SK-N-SH treated with all-trans-retinoic acid at 6 μM for 48 hours (cell line): Measurements from ENCODE around the gene SEPTIN1.

Source experiments
- ATAC-seq: fragments of 200-7000 bp; cut with Tn5 transposase; 3 replicates; pipeline ENCODE4 v1.9.1; 2020; ENCODE audit warnings: mild to moderate bottlenecking, moderate library complexity
- ARNTL ChIP-seq: fragments of 450-650 bp; formaldehyde crosslinking; IDR thresholded peaks from 2 replicates; pipeline ENCODE4 v1.5.0; 2020; ENCODE audit warnings: low read depth, mild to moderate bottlenecking, moderate library complexity, borderline replicate concordance
- BACH2 ChIP-seq: fragments of 250-450 bp; sonication (Bioruptor Pico); IDR thresholded peaks from 2 replicates; pipeline ENCODE4 v1.9.0; 2021; ENCODE audit warnings: mild to moderate bottlenecking, borderline replicate concordance
- CREB5 ChIP-seq: fragments of 250-450 bp; sonication (Bioruptor Pico); IDR thresholded peaks from 2 replicates; pipeline ENCODE4 v1.5.1; 2020; ENCODE audit warnings: low read depth, mild to moderate bottlenecking, moderate library complexity
- CSDC2 ChIP-seq: fragments of 250-450 bp; sonication (Bioruptor Pico); IDR thresholded peaks from 2 replicates; pipeline ENCODE4 v1.5.0; 2020; ENCODE audit warnings: mild to moderate bottlenecking, moderate library complexity
- ESRRG ChIP-seq: fragments of 250-450 bp; sonication (Bioruptor Pico); IDR thresholded peaks from 2 replicates; pipeline ENCODE4 v1.6.1; 2021; ENCODE audit warnings: mild to moderate bottlenecking
- GLIS3 ChIP-seq: fragments of 250-450 bp; sonication (Bioruptor Pico); IDR thresholded peaks from 2 replicates; pipeline ENCODE4 v1.5.0; 2020; ENCODE audit warnings: mild to moderate bottlenecking, moderate library complexity
- ISL1 ChIP-seq: fragments of 250-450 bp; sonication (Bioruptor Pico); IDR thresholded peaks from 2 replicates; pipeline ENCODE4 v2.1.2; 2022; ENCODE audit warnings: mild to moderate bottlenecking, moderate library complexity
- OSR1 ChIP-seq: fragments of 250-450 bp; sonication (Bioruptor Pico); IDR thresholded peaks from 2 replicates; pipeline ENCODE4 v1.8.0; 2022; ENCODE audit warnings: moderate library complexity, mild to moderate bottlenecking, inconsistent platforms
- PPARA ChIP-seq: fragments of 250-450 bp; sonication (Bioruptor Pico); IDR thresholded peaks from 2 replicates; pipeline ENCODE4 v1.5.0; 2020; ENCODE audit warnings: mild to moderate bottlenecking, borderline replicate concordance
- RARB ChIP-seq: fragments of 250-450 bp; sonication (Bioruptor Pico); IDR thresholded peaks from 2 replicates; pipeline ENCODE4 v1.8.0; 2021; ENCODE audit warnings: mild to moderate bottlenecking, moderate library complexity
- SNAI2 ChIP-seq: fragments of 250-450 bp; sonication (Bioruptor Pico); IDR thresholded peaks from 2 replicates; pipeline ENCODE4 v1.5.0; 2020; ENCODE audit warnings: mild to moderate bottlenecking, moderate library complexity
- TOX ChIP-seq: fragments of 250-450 bp; sonication (Bioruptor Pico); IDR thresholded peaks from 2 replicates; pipeline ENCODE4 v1.8.0; 2021; ENCODE audit warnings: mild to moderate bottlenecking, moderate library complexity, borderline replicate concordance
- TSHZ2 ChIP-seq: fragments of 250-450 bp; sonication (Bioruptor Pico); IDR thresholded peaks from 2 replicates; pipeline ENCODE4 v1.5.0; 2020; ENCODE audit warnings: mild to moderate bottlenecking, moderate library complexity
- ZC3H10 ChIP-seq: fragments of 250-450 bp; sonication (Bioruptor Pico); IDR thresholded peaks from 2 replicates; pipeline ENCODE4 v1.5.1; 2021; ENCODE audit warnings: mild to moderate bottlenecking, moderate library complexity
- ZFP3 ChIP-seq: fragments of 250-450 bp; sonication (Bioruptor Pico); IDR thresholded peaks from 2 replicates; pipeline ENCODE4 v1.5.0; 2020; ENCODE audit warnings: mild to moderate bottlenecking, moderate library complexity
- ZFP30 ChIP-seq: fragments of 450-650 bp; formaldehyde crosslinking; IDR thresholded peaks from 2 replicates; pipeline ENCODE4 v1.5.0; 2022; ENCODE audit warnings: mild to moderate bottlenecking, moderate library complexity
- ZNF565 ChIP-seq: fragments of 450-650 bp; formaldehyde crosslinking; conservative IDR thresholded peaks from 2 replicates; pipeline ENCODE4 v1.5.0; 2020; ENCODE audit warnings: low read depth, mild to moderate bottlenecking, moderate library complexity
- ZNF70 ChIP-seq: fragments of 450-650 bp; formaldehyde crosslinking; IDR thresholded peaks from 2 replicates; pipeline ENCODE4 v1.5.0; 2020; ENCODE audit warnings: mild to moderate bottlenecking, moderate library complexity
- ZNF8 ChIP-seq: fragments of 450-650 bp; formaldehyde crosslinking; IDR thresholded peaks from 2 replicates; pipeline ENCODE4 v1.5.0; 2020; ENCODE audit warnings: mild to moderate bottlenecking, moderate library complexity
- TF ChIP-seq, protein P1 (sequence below): fragments of 250-450 bp; sonication (Bioruptor Pico); IDR thresholded peaks from 2 replicates; pipeline ENCODE4 v1.5.1; 2021; ENCODE audit warnings: mild to moderate bottlenecking, moderate library complexity
- TF ChIP-seq, protein P2 (sequence below): fragments of 250-450 bp; sonication (Bioruptor Pico); IDR thresholded peaks from 2 replicates; pipeline ENCODE4 v1.8.0; 2021; ENCODE audit warnings: low read depth, mild to moderate bottlenecking, moderate library complexity, borderline replicate concordance
- TF ChIP-seq, protein P3 (sequence below): fragments of 250-450 bp; sonication (Bioruptor Pico); IDR thresholded peaks from 2 replicates; pipeline ENCODE4 v1.8.0; 2020; ENCODE audit warnings: mild to moderate bottlenecking, moderate library complexity, borderline replicate concordance

The SEPTIN1 gene

GRCh38 chr16:30380803-30381208, 1.6 kb downstream of the SEPTIN1 start:
- TF ChIP-seq, protein P1, sequence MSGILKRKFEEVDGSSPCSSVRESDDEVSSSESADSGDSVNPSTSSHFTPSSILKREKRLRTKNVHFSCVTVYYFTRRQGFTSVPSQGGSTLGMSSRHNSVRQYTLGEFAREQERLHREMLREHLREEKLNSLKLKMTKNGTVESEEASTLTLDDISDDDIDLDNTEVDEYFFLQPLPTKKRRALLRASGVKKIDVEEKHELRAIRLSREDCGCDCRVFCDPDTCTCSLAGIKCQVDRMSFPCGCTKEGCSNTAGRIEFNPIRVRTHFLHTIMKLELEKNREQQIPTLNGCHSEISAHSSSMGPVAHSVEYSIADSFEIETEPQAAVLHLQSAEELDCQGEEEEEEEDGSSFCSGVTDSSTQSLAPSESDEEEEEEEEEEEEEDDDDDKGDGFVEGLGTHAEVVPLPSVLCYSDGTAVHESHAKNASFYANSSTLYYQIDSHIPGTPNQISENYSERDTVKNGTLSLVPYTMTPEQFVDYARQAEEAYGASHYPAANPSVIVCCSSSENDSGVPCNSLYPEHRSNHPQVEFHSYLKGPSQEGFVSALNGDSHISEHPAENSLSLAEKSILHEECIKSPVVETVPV: no peak
- TF ChIP-seq ISL1 (CRISPR knock-in tag) (no peak), ZFP30 (CRISPR knock-in tag) (no peak), CSDC2 (CRISPR knock-in tag) (no peak), CREB5 (CRISPR knock-in tag) (no peak), ZNF70 (CRISPR knock-in tag) (no peak), SNAI2 (CRISPR knock-in tag) (no peak), PPARA (CRISPR knock-in tag) (no peak), ESRRG (CRISPR knock-in tag) (no peak), ZC3H10 (no peak), TSHZ2 (CRISPR knock-in tag) (no peak), ZFP3 (no peak), OSR1 (CRISPR knock-in tag) (no peak), ARNTL (no peak), ZNF8 (CRISPR knock-in tag) (no peak), BACH2 (no peak)
- TF ChIP-seq, protein P2, sequence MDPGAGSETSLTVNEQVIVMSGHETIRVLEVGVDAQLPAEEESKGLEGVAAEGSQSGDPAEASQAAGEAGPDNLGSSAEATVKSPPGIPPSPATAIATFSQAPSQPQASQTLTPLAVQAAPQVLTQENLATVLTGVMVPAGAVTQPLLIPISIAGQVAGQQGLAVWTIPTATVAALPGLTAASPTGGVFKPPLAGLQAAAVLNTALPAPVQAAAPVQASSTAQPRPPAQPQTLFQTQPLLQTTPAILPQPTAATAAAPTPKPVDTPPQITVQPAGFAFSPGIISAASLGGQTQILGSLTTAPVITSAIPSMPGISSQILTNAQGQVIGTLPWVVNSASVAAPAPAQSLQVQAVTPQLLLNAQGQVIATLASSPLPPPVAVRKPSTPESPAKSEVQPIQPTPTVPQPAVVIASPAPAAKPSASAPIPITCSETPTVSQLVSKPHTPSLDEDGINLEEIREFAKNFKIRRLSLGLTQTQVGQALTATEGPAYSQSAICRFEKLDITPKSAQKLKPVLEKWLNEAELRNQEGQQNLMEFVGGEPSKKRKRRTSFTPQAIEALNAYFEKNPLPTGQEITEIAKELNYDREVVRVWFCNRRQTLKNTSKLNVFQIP (CRISPR knock-in tag): no peak
- TF ChIP-seq, protein P3, sequence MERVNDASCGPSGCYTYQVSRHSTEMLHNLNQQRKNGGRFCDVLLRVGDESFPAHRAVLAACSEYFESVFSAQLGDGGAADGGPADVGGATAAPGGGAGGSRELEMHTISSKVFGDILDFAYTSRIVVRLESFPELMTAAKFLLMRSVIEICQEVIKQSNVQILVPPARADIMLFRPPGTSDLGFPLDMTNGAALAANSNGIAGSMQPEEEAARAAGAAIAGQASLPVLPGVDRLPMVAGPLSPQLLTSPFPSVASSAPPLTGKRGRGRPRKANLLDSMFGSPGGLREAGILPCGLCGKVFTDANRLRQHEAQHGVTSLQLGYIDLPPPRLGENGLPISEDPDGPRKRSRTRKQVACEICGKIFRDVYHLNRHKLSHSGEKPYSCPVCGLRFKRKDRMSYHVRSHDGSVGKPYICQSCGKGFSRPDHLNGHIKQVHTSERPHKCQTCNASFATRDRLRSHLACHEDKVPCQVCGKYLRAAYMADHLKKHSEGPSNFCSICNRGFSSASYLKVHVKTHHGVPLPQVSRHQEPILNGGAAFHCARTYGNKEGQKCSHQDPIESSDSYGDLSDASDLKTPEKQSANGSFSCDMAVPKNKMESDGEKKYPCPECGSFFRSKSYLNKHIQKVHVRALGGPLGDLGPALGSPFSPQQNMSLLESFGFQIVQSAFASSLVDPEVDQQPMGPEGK (CRISPR knock-in tag): no peak
- no peak for ATAC-seq

DNA sequence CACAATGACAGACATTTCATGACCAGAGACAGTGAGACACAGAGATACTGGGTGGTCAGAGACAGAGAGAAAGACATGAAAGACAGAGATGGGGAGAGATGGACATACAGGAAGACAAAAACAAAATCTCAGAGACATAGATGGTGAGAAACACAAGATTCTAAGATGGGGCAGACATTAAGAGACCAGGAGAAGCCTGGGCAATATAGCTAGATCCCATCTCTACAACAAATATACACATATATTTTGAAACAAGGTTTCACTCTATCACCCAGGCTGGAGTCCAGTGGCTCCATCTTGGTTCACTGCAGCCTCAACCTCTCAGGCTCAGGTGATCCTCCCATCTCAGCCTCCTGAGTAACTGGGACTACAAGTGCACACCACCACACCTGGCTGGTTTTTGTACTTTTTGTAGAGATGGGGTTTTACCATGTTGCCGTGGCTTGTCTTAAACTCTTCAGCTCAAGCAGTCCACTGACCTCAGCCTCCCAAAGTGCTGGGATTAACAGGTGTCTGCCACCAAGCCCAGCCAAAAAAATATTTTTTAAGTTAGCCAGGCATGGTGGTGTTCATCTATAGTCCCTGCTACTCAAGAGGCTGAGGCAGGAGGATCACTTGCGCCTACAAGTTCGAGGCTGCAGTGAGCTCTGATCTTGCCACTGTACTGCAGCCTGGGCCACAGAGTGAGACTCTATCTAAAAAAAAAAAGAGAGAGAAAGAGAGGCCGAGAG, 2.1 kb downstream of the SEPTIN1 start:
- ATAC-seq: no peak
- TF ChIP-seq ZNF565 (CRISPR knock-in tag): no peak
- TF ChIP-seq ISL1 (CRISPR knock-in tag): no peak
- TF ChIP-seq CREB5 (CRISPR knock-in tag): no peak
- TF ChIP-seq, protein P2 (CRISPR knock-in tag): no peak
- TF ChIP-seq RARB (CRISPR knock-in tag): no peak
- TF ChIP-seq TOX (CRISPR knock-in tag): no peak
- TF ChIP-seq ZNF70 (CRISPR knock-in tag): no peak
- no peak for TF ChIP-seq TSHZ2 (CRISPR knock-in tag)
- no peak for TF ChIP-seq CSDC2 (CRISPR knock-in tag)
- no peak for TF ChIP-seq ZFP3
- TF ChIP-seq ZC3H10: no peak
- TF ChIP-seq GLIS3 (CRISPR knock-in tag): no peak
- no peak for TF ChIP-seq ESRRG (CRISPR knock-in tag)
